HepG2 (cell line): ENCODE measurements around the gene ZNF792. TPM values are rescaled to one million over a fixed set of nuclear protein-coding genes. Genes with fewer than 3 reads are reported as not detected.

Experiments
- ATAC-seq: fragments of 200-7000 bp; cut with Tn5 transposase; 3 replicates; pipeline ENCODE4 v1.9.1; 2020; ENCODE audit warnings: mild to moderate bottlenecking, moderate library complexity
- BruUV-seq: library from RNA; stranded (reverse); fragments of 400-500 nt; replicated peaks from 2 replicates; lab custom pipeline; 2021; lab: Mats Ljungman, UMichigan
- CTCF ChIA-PET: fragments of 300-600 bp; formaldehyde crosslinking; extraction: SDS; loops from one replicate; lab custom pipeline; 2021; ENCODE audit warnings: low total read pairs, inconsistent platforms, low intra/inter-chr PET ratio; lab: Yijun Ruan, JAX
- POLR2A ChIA-PET: fragments of 350-600 bp; sonication (Branson Sonifier 250); formaldehyde crosslinking; loops from one replicate; lab custom pipeline; 2020; ENCODE audit warnings: antibody characterized with exemption, inconsistent platforms; lab: Yijun Ruan, JAX
- DNase-seq: peaks from one replicate; pipeline ENCODE4 v3.0.0-alpha.2; 2015; ENCODE audit warnings: low spot score
- FAIRE-seq: peaks from 3 replicates; lab custom pipeline; 2011; peaks lifted over from hg19 to GRCh38; lab: Jason Lieb, UNC
- H2AFZ ChIP-seq: one replicate; pipeline ENCODE4 v1.6.1; 2011; ENCODE audit warnings: low read length, inconsistent platforms
- H3K27ac ChIP-seq: fragments of 300-600 bp; 3 replicates; pipeline ENCODE4 v1.8.0; 2011; ENCODE audit warnings: mixed run types, mild to moderate bottlenecking, mixed read lengths, low read length, inconsistent platforms; ENCODE audit not compliant: insufficient read depth; ENCODE audit errors: extremely low read length
- H3K27me3 ChIP-seq, 2 experiments: fragments of 200-600 bp in 1 of 2; 2 replicates in 1 of 2; 3 replicates in 1 of 2; pipeline versions ENCODE4 v1.6.0 to v1.8.0; 2011; ENCODE audit warnings: low read length in 2 of 2, mild to moderate bottlenecking in 2 of 2, moderate library complexity in 2 of 2, inconsistent platforms in 1 of 2; ENCODE audit not compliant: insufficient read depth in 2 of 2, control insufficient read depth in 1 of 2
- H3K36me3 ChIP-seq, 2 experiments: fragments of 200-600 bp in 1 of 2; replicated peaks in 1 of 2; 2 replicates in 1 of 2; 3 replicates in 1 of 2; pipeline versions ENCODE4 v1.5.1 to v1.8.0; 2011; ENCODE audit warnings: low read length in 2 of 2, inconsistent platforms in 1 of 2; ENCODE audit not compliant: insufficient read depth in 2 of 2, control insufficient read depth in 1 of 2
- H3K4me1 ChIP-seq: 2 replicates; pipeline ENCODE4 v1.5.1; 2012; ENCODE audit warnings: low read length, inconsistent platforms; ENCODE audit not compliant: insufficient read depth
- H3K4me2 ChIP-seq: 2 replicates; pipeline ENCODE4 v1.6.0; 2011; ENCODE audit warnings: low read depth, low read length, inconsistent platforms
- H3K4me3 ChIP-seq, 3 experiments: fragments of 200-600 bp in 1 of 3; sonication (generic), shearing (Covaris generic) in 1 of 3; replicated peaks in 1 of 3; 2 replicates each; pipeline ENCODE4 v1.5.1; 2011 to 2016; ENCODE audit warnings: low read length in 3 of 3, inconsistent platforms in 2 of 3, low read depth in 2 of 3, mild to moderate bottlenecking in 2 of 3, control low read depth in 1 of 3, mixed read lengths in 1 of 3; ENCODE audit not compliant: insufficient read depth in 1 of 3
- H3K79me2 ChIP-seq: one replicate; pipeline ENCODE4 v1.6.1; 2011; ENCODE audit warnings: low read length, inconsistent platforms; ENCODE audit not compliant: insufficient read depth
- H3K9ac ChIP-seq: 2 replicates; pipeline ENCODE4 v1.6.0; 2011; ENCODE audit warnings: mild to moderate bottlenecking, low read depth, low read length, inconsistent platforms; ENCODE audit not compliant: insufficient read depth
- H3K9me3 ChIP-seq: 2 replicates; pipeline ENCODE4 v1.5.1; 2012; ENCODE audit warnings: mild to moderate bottlenecking, low read length
- H4K20me1 ChIP-seq: 2 replicates; pipeline ENCODE4 v1.6.0; 2011; ENCODE audit warnings: inconsistent platforms, mild to moderate bottlenecking, low read length, moderate library complexity; ENCODE audit not compliant: insufficient read depth
- ATF7 ChIP-seq, 2 experiments: fragments of 450-650 bp in 1 of 2; sonication (generic) in 1 of 2; formaldehyde crosslinking in 1 of 2; IDR thresholded peaks; 2 replicates each; pipeline versions ENCODE4 v1.4.0 to v1.6.1; 2016 to 2020; ENCODE audit warnings: antibody characterized with exemption in 1 of 2, mild to moderate bottlenecking in 1 of 2, missing genetic modification reagents in 1 of 2
- CREB3 ChIP-seq: sonication (generic); formaldehyde crosslinking; IDR thresholded peaks from 2 replicates; pipeline ENCODE4 v1.5.0; 2020; ENCODE audit warnings: missing genetic modification reagents
- EZH2 ChIP-seq: conservative IDR thresholded peaks from 2 replicates; pipeline ENCODE4 v1.6.1; 2012; ENCODE audit warnings: mild to moderate bottlenecking, low read depth, low read length, moderate library complexity
- HNRNPK ChIP-seq: fragments of 200-400 bp; formaldehyde crosslinking; IDR thresholded peaks from 2 replicates; pipeline ENCODE4 v1.6.1; 2018; ENCODE audit warnings: low read length, low read depth, moderate library complexity, mild to moderate bottlenecking; ENCODE audit not compliant: poor library complexity, severe bottlenecking
- MED13 ChIP-seq: sonication (generic); formaldehyde crosslinking; IDR thresholded peaks from 2 replicates; pipeline ENCODE4 v1.5.0; 2020; ENCODE audit warnings: missing genetic modification reagents
- MYNN ChIP-seq: sonication (generic); formaldehyde crosslinking; IDR thresholded peaks from 2 replicates; pipeline ENCODE4 v1.4.0; 2020; ENCODE audit warnings: mild to moderate bottlenecking, low read depth, missing genetic modification reagents
- PCBP1 ChIP-seq: fragments of 200-400 bp; formaldehyde crosslinking; IDR thresholded peaks from 2 replicates; pipeline ENCODE4 v1.6.1; 2017; ENCODE audit warnings: mild to moderate bottlenecking, low read depth, low read length, borderline replicate concordance
- TFDP1 ChIP-seq: IDR thresholded peaks from 2 replicates; pipeline ENCODE4 v1.6.1; 2016; ENCODE audit warnings: missing compliant biosample characterization, missing genetic modification reagents, borderline replicate concordance
- ZBTB20 ChIP-seq: sonication (generic); formaldehyde crosslinking; IDR thresholded peaks from 2 replicates; pipeline ENCODE4 v1.8.1; 2023; ENCODE audit warnings: missing genetic modification reagents, low read depth, mild to moderate bottlenecking, borderline replicate concordance
- ZNF33A ChIP-seq: sonication (generic); formaldehyde crosslinking; IDR thresholded peaks from 2 replicates; pipeline ENCODE4 v1.5.1; 2020; ENCODE audit warnings: missing genetic modification reagents, mild to moderate bottlenecking, moderate library complexity, borderline replicate concordance
- ZNF510 ChIP-seq: sonication (generic); formaldehyde crosslinking; IDR thresholded peaks from 2 replicates; pipeline ENCODE4 v1.4.0; 2020; ENCODE audit warnings: low read depth, mild to moderate bottlenecking, missing genetic modification reagents
- ZNF576 ChIP-seq: sonication (generic); formaldehyde crosslinking; IDR thresholded peaks from 2 replicates; pipeline ENCODE4 v1.4.0; 2020; ENCODE audit warnings: mild to moderate bottlenecking, missing genetic modification reagents
- ZNF770 ChIP-seq: sonication (generic); formaldehyde crosslinking; IDR thresholded peaks from 2 replicates; pipeline ENCODE4 v1.5.0; 2020; ENCODE audit warnings: mild to moderate bottlenecking, missing genetic modification reagents
- ZUFSP ChIP-seq: sonication (generic); formaldehyde crosslinking; IDR thresholded peaks from 2 replicates; pipeline ENCODE4 v1.9.0; 2021; ENCODE audit warnings: missing genetic modification reagents, mild to moderate bottlenecking, borderline replicate concordance
- WGBS: methylation state at CpG from one replicate; pipeline ENCODE4 v1.1.6; 2017; ENCODE audit warnings: low lambda C conversion rate; 5-methylcytosine and 5-hydroxymethylcytosine counted together
- in situ Hi-C: cut with HindIII; loops from 2 replicates; pipeline ENCODE4 v1.10.0; 2017; ENCODE audit warnings: low pct_unique_long_range_greater_than_20kb; ENCODE audit not compliant: extremely low pct_ligation_motif_present
- intact Hi-C: fragments of 100-400 bp; cut with micrococcal nuclease; formaldehyde crosslinking; loops from one replicate; pipeline ENCODE4 v1.10.0; 2022; ENCODE audit not compliant: unreplicated experiment
- polyA plus RNA-seq, 8 experiments: library from polyadenylated mRNA; depleted of rRNA in 3 of 8; stranded (reverse) in 7 of 8; unstranded in 1 of 8; fragments of >200 nt; fragmentation: Illumina TruSeq in 4 of 8; extraction: Trizol in 4 of 8; gene quantifications; 2 replicates each; pipeline versions ENCODE4 v1.2.1 to v1.2.3, GENCODE V29; 2011 to 2016; ENCODE audit warnings: low read depth in 4 of 8, missing spikeins in 1 of 8, mixed read lengths in 1 of 8; ENCODE audit not compliant: insufficient read depth in 1 of 8
- total RNA-seq, 5 experiments: library from RNA; depleted of rRNA; stranded (reverse); fragments of >200 nt; fragmentation: Illumina TruSeq; extraction: Trizol; gene quantifications; 2 replicates each; pipeline ENCODE4 v1.2.3, GENCODE V29; 2016; ENCODE audit warnings: low read depth in 1 of 5

Gene ZNF792
- total and polyA plus RNA-seq, 2 of the 13 experiments (the other 11 are each of a cell fraction or from before 2014, with no cell fraction given): 5.5 to 11.5 TPM

- peaks cover 5% of the 10 kb centered on the region; the same call in 1 of the 2 replicates for H3K9me3 ChIP-seq
- H3K4me2 ChIP-seq: no peak overlapping the region
- no peaks in the 10 kb centered on the region for H3K4me1 ChIP-seq
- intact Hi-C loops: no loop called here
- H3K27ac ChIP-seq: no peak overlapping the region
- BruUV-seq: no TSS peak
- H3K36me3 ChIP-seq: peaks cover 7 to 14% of the 10 kb centered on the region in 2 experiments; a peak in 3 of 5 replicates
- ChIA-PET POLR2A (no interaction called here), CTCF (no interaction called here)
- TF ChIP-seq CREB3 (CRISPR knock-in tag) (no peak), ZBTB20 (CRISPR knock-in tag) (no peak), MED13 (CRISPR knock-in tag) (no peak), ATF7 (IDR thresholded peaks at IDR 0.05) (no peak), ATF7 (CRISPR knock-in tag; IDR thresholded peaks at IDR 0.05) (no peak), PCBP1 (0 out of 2 replicates have a peak, but pooled peaks have one; percentile 76), ZNF770 (CRISPR knock-in tag) (no peak), ZNF510 (no peak), TFDP1 (CRISPR knock-in tag) (no peak), HNRNPK (peak; percentile 82), ZUFSP (no peak), MYNN (CRISPR knock-in tag) (no peak), ZNF576 (CRISPR knock-in tag) (no peak), EZH2 (no peak), ZNF33A (CRISPR knock-in tag) (no peak)
- no peaks in the 10 kb centered on the region for H4K20me1 ChIP-seq
- ATAC-seq (no peak), DNase-seq (no peak), FAIRE-seq (no peak)
- no peaks in the 10 kb centered on the region for H3K27me3 ChIP-seq
- in situ Hi-C loops: no loop called here
- H2AFZ ChIP-seq: no peak overlapping the region
- H3K79me2 ChIP-seq: no peaks in the 10 kb centered on the region
- no peak overlapping the region for H3K4me3 ChIP-seq
- WGBS: 92% methylated on average over 10 of the region's 10 CpGs
- H3K9ac ChIP-seq: no peak overlapping the region
Measured at GRCh38 chr19:34938886-34939285, 25.1 kb downstream of the ZNF792 start.
